Spleen (tissue), 11 donors: Measurements from ENCODE around the gene CCDC88C. TPM values are rescaled to one million over a fixed set of nuclear protein-coding genes. Genes with fewer than 3 reads are reported as not detected.
A peak's percentile ranks its signal among the peaks of the same experiment; 100 is the strongest.

Experiments
- DNase-seq: peaks from one replicate; pipeline ENCODE4 v3.0.0-alpha.2; 2020
- H3K27ac ChIP-seq, 8 donors: fragments of 200-600 bp; sonication (generic) in 7 of 8; 1 replicate in 4 of 8; 2 replicates in 4 of 8; pipeline versions ENCODE4 v1.5.0 to v1.8.0; 2016 to 2021; ENCODE audit warnings: inconsistent platforms in 4 of 8, mild to moderate bottlenecking in 4 of 8, moderate library complexity in 1 of 8
- H3K27me3 ChIP-seq, 7 donors: fragments of 200-600 bp; sonication (generic) in 6 of 7; replicated peaks in 1 of 7; 1 replicate in 4 of 7; 2 replicates in 3 of 7; pipeline versions ENCODE4 v1.5.0 to v1.8.0; 2016 to 2021; ENCODE audit warnings: inconsistent platforms in 3 of 7, mild to moderate bottlenecking in 1 of 7
- H3K36me3 ChIP-seq, 6 donors: fragments of 200-600 bp; sonication (generic) in 5 of 6; 1 replicate in 4 of 6; 2 replicates in 2 of 6; pipeline versions ENCODE4 v1.5.0 to v1.8.0; 2016 to 2021; ENCODE audit warnings: inconsistent platforms in 2 of 6
- H3K4me1 ChIP-seq, 6 donors: fragments of 200-600 bp; sonication (generic) in 5 of 6; 1 replicate in 3 of 6; 2 replicates in 3 of 6; pipeline versions ENCODE4 v1.5.0 to v1.8.0; 2016 to 2021; ENCODE audit warnings: inconsistent platforms in 3 of 6
- H3K4me3 ChIP-seq, 8 donors: fragments of 200-600 bp; sonication (generic) in 7 of 8; 1 replicate in 4 of 8; 2 replicates in 4 of 8; pipeline versions ENCODE4 v1.5.0 to v1.8.0; 2016 to 2021; ENCODE audit warnings: inconsistent platforms in 4 of 8, mild to moderate bottlenecking in 4 of 8, moderate library complexity in 2 of 8
- H3K9me3 ChIP-seq, 8 donors: fragments of 200-600 bp; sonication (generic) in 7 of 8; 1 replicate in 4 of 8; 2 replicates in 4 of 8; pipeline versions ENCODE4 v1.5.0 to v1.8.0; 2016 to 2021; ENCODE audit warnings: inconsistent platforms in 4 of 8
- CTCF ChIP-seq, 11 experiments: fragments of 200-600 bp in 7 of 11; fragments of 450-650 bp in 4 of 11; sonication (generic) in 4 of 11; IDR thresholded peaks in 8 of 11; conservative IDR thresholded peaks in 3 of 11; 1 replicate in 7 of 11; 2 replicates in 4 of 11; pipeline versions ENCODE4 v1.4.0 to v1.8.0; 2016 to 2021; ENCODE audit warnings: antibody characterized with exemption in 11 of 11, inconsistent platforms in 4 of 11, mild to moderate bottlenecking in 1 of 11
- POLR2A ChIP-seq, 3 donors: fragments of 450-650 bp; IDR thresholded peaks; one replicate each; pipeline ENCODE4 v1.5.1; 2017; ENCODE audit warnings: antibody characterized with exemption in 3 of 3, mild to moderate bottlenecking in 1 of 3
- POLR2AphosphoS5 ChIP-seq, 3 donors: sonication (generic); formaldehyde crosslinking; IDR thresholded peaks; one replicate each; pipeline ENCODE4 v1.5.1; 2017; ENCODE audit warnings: antibody characterized with exemption in 3 of 3
- WGBS, 5 donors: extraction: QIAGEN DNeasy Blood & Tissue Kit in 3 of 5; methylation state at CpG; one replicate each; pipeline versions ENCODE4 v1.1.5 to v1.1.7; 2013 to 2018; 5-methylcytosine and 5-hydroxymethylcytosine counted together
- intact Hi-C: fragments of 100-400 bp; cut with DNase I; formaldehyde crosslinking; loops from one replicate; pipeline ENCODE4 v1.15.0; 2023; ENCODE audit warnings: low total_unique reads
- polyA plus RNA-seq, 3 donors: library from polyadenylated mRNA; stranded (reverse); fragments of 200-250 nt; gene quantifications; one replicate each; pipeline ENCODE4 v1.2.1, GENCODE V29; 2013
- total RNA-seq, 7 donors: library from RNA; depleted of rRNA in 3 of 7; stranded (reverse); fragments of >200 nt in 3 of 7; fragmentation: NEBNext Ultra II Directional in 4 of 7; extraction: Animal tissue kit (Norgen Biotek cat#: 25700) in 4 of 7; gene quantifications; one replicate each; pipeline versions ENCODE4 v1.1.0 to v1.2.1, GENCODE V29; 2016 to 2021
- donor health status: healthy with polysubstance abuse.
- donor health status: DM: no; HTN: no; CAD: no; lungs with moderate emphysema.
- donor health status: DM: no; HTN: no; CAD: no.
- donor health status: Bipolar disorder and iron deficiency.
- donor health status: healthy.
- donor health status: DM: no; HTN: no; CAD: no.
- donor health status: DM: yes; HTN: yes; CAD: no.

CCDC88C gene
- total and polyA plus RNA-seq, 10 donors: 23.2 to 136 (median 101) TPM

GRCh38 chr14:91418387-91419043, 895 bp upstream of the CCDC88C start:
- no peaks in the 10 kb centered on the region for H3K9me3 ChIP-seq
- peak; percentile 89 to 99 (median 98) for TF ChIP-seq CTCF (IDR thresholded peaks at IDR 0.05 in 8 of 11, conservative IDR thresholded peaks at IDR 0.05 in 3 of 11)
- peak; percentile 42 to 60 (median 57) for TF ChIP-seq POLR2AphosphoS5 (IDR thresholded peaks at IDR 0.05)
- TF ChIP-seq POLR2A (IDR thresholded peaks at IDR 0.05): no peak
- peak overlapping the region; percentile 3 to 94 (median 83) for H3K27ac ChIP-seq
- WGBS, 5 donors: 0 to 1% (median 1%) methylated on average over 27 to 42 of the region's 42 CpGs
- peaks cover 19 to 65% (median 48%) of the 10 kb centered on the region in 6 donors for H3K4me1 ChIP-seq
- peak overlapping the region; percentile 27 to 97 (median 94) for H3K4me3 ChIP-seq
- no peaks in the 10 kb centered on the region for H3K27me3 ChIP-seq
- DNase-seq: peak; percentile 94
- H3K36me3 ChIP-seq: peaks cover 0 to 16% (median 0%) of the 10 kb centered on the region in 6 donors
- intact Hi-C loops: loop anchor here (5.0 to 10.0 kb wide), 2 partner anchors 54 to 91 kb away; no protein-coding TSS in a partner anchor

- peaks cover 22 to 71% (median 53%) of the 10 kb centered on the region in 6 donors for H3K4me1 ChIP-seq
- peak overlapping the region; percentile 44 to 94 (median 91) for H3K27ac ChIP-seq
These were observed 365 bp upstream of the CCDC88C start for GRCh38 chr14:91417983-91418386.

GRCh38 chr14:91416744-91417119, 888 bp downstream of the CCDC88C start:
- 0 to 6% (median 1%) methylated on average over 18 to 19 of the region's 19 CpGs for WGBS, 5 donors
- TF ChIP-seq POLR2A (IDR thresholded peaks at IDR 0.05) (no peak), POLR2AphosphoS5 (IDR thresholded peaks at IDR 0.05) (peak in 2 of 3 donors; percentile 29 to 52)
- DNase-seq: peak; percentile 90
- intact Hi-C loops: loop anchor here (5.0 to 10.0 kb wide), 2 partner anchors 52 to 89 kb away; no protein-coding TSS in a partner anchor
- Histone ChIP-seq H3K27me3 (no peaks in the 10 kb centered on the region), H3K27ac (peak overlapping the region; percentile 76 to 94 (median 91)), H3K4me1 (peaks cover 33 to 83% (median 65%) of the 10 kb centered on the region in 6 donors), H3K36me3 (peaks cover 0 to 25% (median 0%) of the 10 kb centered on the region in 6 donors), H3K4me3 (peak overlapping the region; percentile 81 to 97 (median 94)), H3K9me3 (no peaks in the 10 kb centered on the region)

More at GRCh38 chr14:91417983-91418386, 365 bp upstream of the CCDC88C start:
- Histone ChIP-seq H3K27me3 (no peaks in the 10 kb centered on the region), H3K4me3 (peak overlapping the region; percentile 27 to 97 (median 94)), H3K36me3 (peaks cover 0 to 19% (median 0%) of the 10 kb centered on the region in 6 donors), H3K9me3 (no peaks in the 10 kb centered on the region)
- 1 to 3% (median 1%) methylated on average over 14 to 53 of the region's 53 CpGs; no CpG with 5 or more reads in 1 of the 5 donors for WGBS, 5 donors
- no peak for DNase-seq
- TF ChIP-seq POLR2A (IDR thresholded peaks at IDR 0.05) (no peak), POLR2AphosphoS5 (IDR thresholded peaks at IDR 0.05) (no peak), CTCF (IDR thresholded peaks at IDR 0.05 in 8 of 11, conservative IDR thresholded peaks at IDR 0.05 in 3 of 11) (no peak)
- intact Hi-C loops: loop anchor here (5.0 to 10.0 kb wide), 2 partner anchors 53 to 91 kb away; no protein-coding TSS in a partner anchor

GRCh38 chr14:91415794-91416743, 1.6 kb downstream of the CCDC88C start:
- peaks cover 0 to 25% (median 0%) of the 10 kb centered on the region in 6 donors for H3K36me3 ChIP-seq
- no peaks in the 10 kb centered on the region for H3K27me3 ChIP-seq
- H3K4me3 ChIP-seq: peak overlapping the region; percentile 81 to 97 (median 94)
- peaks cover 40 to 83% (median 72%) of the 10 kb centered on the region in 6 donors for H3K4me1 ChIP-seq
- WGBS, 5 donors: 7 to 18% (median 10%) methylated on average over 18 of the region's 18 CpGs
- H3K9me3 ChIP-seq: no peaks in the 10 kb centered on the region
- intact Hi-C loops: loop anchor here (5.0 to 10.0 kb wide), 2 partner anchors 51 to 89 kb away; no protein-coding TSS in a partner anchor
- peak in 2 of 3 donors; percentile 45 to 46 for TF ChIP-seq POLR2A (IDR thresholded peaks at IDR 0.05)
- TF ChIP-seq POLR2AphosphoS5 (IDR thresholded peaks at IDR 0.05): peak in 1 of 3 donors; percentile 85
- no peak for TF ChIP-seq CTCF (IDR thresholded peaks at IDR 0.05 in 8 of 11, conservative IDR thresholded peaks at IDR 0.05 in 3 of 11)
- peak; percentile 91 for DNase-seq
- peak overlapping the region; percentile 76 to 94 (median 91) for H3K27ac ChIP-seq
